Endothelial cell of umbilical vein (primary cell): ENCODE results near the gene STARD3NL. TPM values are rescaled to one million over a fixed set of nuclear protein-coding genes. Genes with fewer than 3 reads are reported as not detected.
A peak's percentile ranks its signal among the peaks of the same experiment; 100 is the strongest.

Experiments
- BruUV-seq: library from RNA; stranded (reverse); fragments of 400-500 nt; replicated peaks from 2 replicates; lab custom pipeline; 2021; lab: Mats Ljungman, UMichigan
- CTCF ChIA-PET: fragments of 300-600, 350-600 bp; sonication (Branson Sonifier 250); formaldehyde crosslinking; loops from one replicate; lab custom pipeline; 2021; ENCODE audit warnings: antibody characterized with exemption, inconsistent platforms; lab: Charles Lee
- POLR2A ChIA-PET: fragments of 300-600, 350-600 bp; sonication (Branson Sonifier 250); formaldehyde crosslinking; loops from one replicate; lab custom pipeline; 2021; ENCODE audit warnings: antibody characterized with exemption, inconsistent platforms; lab: Charles Lee
- DNase-seq: peaks from one replicate; pipeline ENCODE4 v3.0.0-alpha.2; 2011; ENCODE audit warnings: low read depth, low spot score
- FAIRE-seq: peaks from 2 replicates; lab custom pipeline; 2011; peaks lifted over from hg19 to GRCh38; lab: Jason Lieb, UNC
- H2AFZ ChIP-seq: 2 replicates; pipeline ENCODE4 v1.6.0; 2012; ENCODE audit warnings: low read depth, low read length, control low read depth, inconsistent platforms
- H3K27ac ChIP-seq: 2 replicates; pipeline ENCODE4 v1.5.1; 2011; ENCODE audit warnings: low read depth, mild to moderate bottlenecking, control low read depth, low read length, moderate library complexity; ENCODE audit not compliant: insufficient read depth
- H3K27me3 ChIP-seq, 2 experiments: 2 replicates each; pipeline versions ENCODE4 v1.6.0 to v1.6.1; 2011; ENCODE audit warnings: low read length in 2 of 2, mixed read lengths in 1 of 2; ENCODE audit not compliant: control insufficient read depth in 2 of 2, insufficient read depth in 2 of 2
- H3K36me3 ChIP-seq, 2 experiments: 2 replicates in 1 of 2; 3 replicates in 1 of 2; pipeline ENCODE4 v1.5.1; 2011; ENCODE audit warnings: low read length in 2 of 2, mild to moderate bottlenecking in 1 of 2, moderate library complexity in 1 of 2; ENCODE audit not compliant: control insufficient read depth in 2 of 2, insufficient read depth in 2 of 2; ENCODE audit errors: extremely low read depth in 1 of 2
- H3K4me1 ChIP-seq: 3 replicates; pipeline ENCODE4 v1.5.1; 2011; ENCODE audit warnings: mild to moderate bottlenecking, low read length; ENCODE audit not compliant: control insufficient read depth, insufficient read depth; ENCODE audit errors: extremely low read depth
- H3K4me2 ChIP-seq: 2 replicates; pipeline ENCODE4 v1.6.1; 2011; ENCODE audit warnings: low read length, control low read depth, mixed read lengths; ENCODE audit not compliant: insufficient read depth
- H3K4me3 ChIP-seq, 3 experiments: fragments of 200-600 bp in 1 of 3; sonication (generic), shearing (Covaris generic) in 1 of 3; replicated peaks in 1 of 3; 2 replicates each; pipeline ENCODE4 v1.5.1; 2011 to 2016; ENCODE audit warnings: control low read depth in 3 of 3, low read length in 3 of 3, mild to moderate bottlenecking in 2 of 3, inconsistent platforms in 1 of 3, low read depth in 1 of 3, moderate library complexity in 1 of 3; ENCODE audit not compliant: insufficient read depth in 1 of 3
- H3K79me2 ChIP-seq: 2 replicates; pipeline ENCODE4 v1.6.0; 2012; ENCODE audit warnings: low read length, inconsistent platforms; ENCODE audit not compliant: control insufficient read depth, insufficient read depth
- H3K9ac ChIP-seq: replicated peaks from 2 replicates; pipeline ENCODE3; 2011; ENCODE audit warnings: low read length, control low read depth; ENCODE audit not compliant: insufficient read depth; ENCODE audit errors: extremely low read depth
- H3K9me1 ChIP-seq: replicated peaks from 3 replicates; pipeline ENCODE4 v1.6.0; 2011; ENCODE audit warnings: mild to moderate bottlenecking, low read length; ENCODE audit not compliant: control insufficient read depth, insufficient read depth; ENCODE audit errors: extremely low read depth
- H3K9me3 ChIP-seq: replicated peaks from 2 replicates; pipeline ENCODE4 v1.5.1; 2012; ENCODE audit warnings: low read length, inconsistent platforms; ENCODE audit not compliant: control insufficient read depth, insufficient read depth
- H4K20me1 ChIP-seq: replicated peaks from 2 replicates; pipeline ENCODE3; 2011; ENCODE audit warnings: mild to moderate bottlenecking, low read length; ENCODE audit not compliant: control insufficient read depth, insufficient read depth; ENCODE audit errors: extremely low read depth
- CTCF ChIP-seq, 2 donors: IDR thresholded peaks; 1 replicate in 1 of 2; 2 replicates in 1 of 2; pipeline ENCODE4 v1.5.1; 2011; ENCODE audit warnings: low read length in 2 of 2, mild to moderate bottlenecking in 2 of 2, moderate library complexity in 2 of 2, control low read depth in 1 of 2, inconsistent platforms in 1 of 2, low read depth in 1 of 2; ENCODE audit not compliant: insufficient read depth in 1 of 2; ENCODE audit errors: extremely low read depth in 1 of 2
- EZH2 ChIP-seq: IDR thresholded peaks from 2 replicates; pipeline ENCODE4 v1.6.1; 2012; ENCODE audit warnings: borderline replicate concordance, low read depth, mild to moderate bottlenecking, moderate library complexity, low read length, inconsistent platforms; ENCODE audit not compliant: severe bottlenecking
- FOS ChIP-seq: IDR thresholded peaks from 2 replicates; pipeline ENCODE4 v1.6.1; 2011; ENCODE audit warnings: mild to moderate bottlenecking, low read length, moderate library complexity, borderline replicate concordance; ENCODE audit not compliant: insufficient read depth
- GATA2 ChIP-seq: IDR thresholded peaks from 2 replicates; pipeline ENCODE4 v1.7.0; 2011; ENCODE audit warnings: low read depth, mild to moderate bottlenecking, moderate library complexity, mixed read lengths, low read length; ENCODE audit not compliant: insufficient read length, insufficient read depth
- JUN ChIP-seq: IDR thresholded peaks from 2 replicates; pipeline ENCODE4 v1.6.1; 2011; ENCODE audit warnings: borderline replicate concordance, low read depth; ENCODE audit not compliant: insufficient read length, insufficient read depth
- MYC ChIP-seq: IDR thresholded peaks from one replicate; pipeline ENCODE4 v1.6.1; 2011; ENCODE audit warnings: mild to moderate bottlenecking, low read depth, low read length
- POLR2A ChIP-seq: IDR thresholded peaks from 2 replicates; pipeline ENCODE4 v1.6.1; 2012; ENCODE audit warnings: low read depth, mild to moderate bottlenecking, control low read depth, low read length
- POLR2AphosphoS5 ChIP-seq: IDR thresholded peaks from 2 replicates; pipeline ENCODE4 v1.6.1; 2012; ENCODE audit warnings: low read depth, mild to moderate bottlenecking, control low read depth, low read length, moderate library complexity; ENCODE audit not compliant: insufficient read depth
- dilution Hi-C: fragments of 300-500 bp; cut with MboI; formaldehyde crosslinking; loops from one replicate; pipeline ENCODE4 v1.15.0; 2019; ENCODE audit warnings: low sequenced_read_pairs; ENCODE audit not compliant: extremely low pct_ligation_motif_present
- intact Hi-C: fragments of 100-400 bp; cut with micrococcal nuclease; formaldehyde crosslinking; loops from one replicate; pipeline ENCODE4 v1.10.0; 2022
- polyA plus RNA-seq, 4 experiments: library from polyadenylated mRNA; depleted of rRNA in 3 of 4; stranded (reverse) in 3 of 4; unstranded in 1 of 4; fragments of >200 nt; gene quantifications; 2 replicates each; pipeline versions ENCODE4 v1.2.1 to v1.2.3, GENCODE V29; 2011 to 2012; ENCODE audit warnings: missing spikeins in 1 of 4
- total RNA-seq: library from RNA; stranded (reverse); gene quantifications from 2 replicates; pipeline ENCODE4 v1.2.3, GENCODE V29; 2021
- TF ChIP-seq, protein P1 (sequence below): IDR thresholded peaks from 2 replicates; pipeline ENCODE4 v1.6.1; 2011; ENCODE audit not compliant: insufficient read depth, insufficient read length

The STARD3NL gene
- total and polyA plus RNA-seq, 2 donors (not counting 3 experiments of a cell fraction or from before 2014, with no cell fraction given), result 52.8 to 73.6 TPM

DNA sequence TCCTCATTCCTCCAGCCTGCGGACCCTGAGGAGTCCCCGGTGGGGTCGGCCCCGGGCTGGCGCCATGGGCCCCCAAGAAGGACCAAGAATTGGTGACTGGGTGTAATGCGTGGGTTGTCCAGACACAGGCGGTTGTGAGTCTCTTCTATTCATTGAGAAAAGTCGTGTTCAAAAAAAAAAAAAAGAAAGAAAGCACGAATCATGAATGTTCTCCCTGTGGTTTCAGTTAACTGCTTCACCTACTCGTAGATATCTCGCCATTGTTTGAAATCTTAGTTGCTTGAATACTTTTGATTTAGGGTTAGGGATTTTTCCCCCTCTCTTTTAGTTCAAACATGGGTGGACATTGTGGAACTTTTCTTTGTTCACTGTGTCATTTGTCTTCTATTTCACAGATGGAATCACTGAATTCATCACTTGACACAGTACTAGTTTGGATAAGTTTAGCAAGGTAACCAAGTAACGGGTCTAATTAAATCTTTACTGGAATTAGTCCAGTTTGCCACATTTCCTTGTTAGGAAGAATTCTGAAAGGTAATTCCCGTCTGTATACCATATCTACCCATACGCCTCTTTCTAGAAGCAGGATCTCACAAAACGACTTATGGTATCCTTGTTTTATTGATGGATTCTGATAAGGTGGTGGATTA is 775 bp downstream of the STARD3NL start:
- DNase-seq (no peak), FAIRE-seq (no peak)
- Histone ChIP-seq H3K79me2 (peaks cover 52% of the 10 kb centered on the region), H3K27me3 (peaks cover 0 to 11% of the 10 kb centered on the region in 2 experiments), H3K9ac (peak overlapping the region; percentile 88), H3K4me2 (peak overlapping the region; percentile 94), H4K20me1 (peaks cover 3% of the 10 kb centered on the region), H3K4me1 (peaks cover 34% of the 10 kb centered on the region), H3K4me3 (peak overlapping the region; percentile 78 to 88 (median 85)), H3K9me3 (no peaks in the 10 kb centered on the region), H3K27ac (peak overlapping the region; percentile 88), H3K36me3 (peaks cover 0 to 5% of the 10 kb centered on the region in 2 experiments), H2AFZ (peak overlapping the region; percentile 79), H3K9me1 (no peaks in the 10 kb centered on the region)
- intact Hi-C loops, result loop anchor here (1.0 to 2.0 kb wide), 4 partner anchors 17 to 140 kb away; no protein-coding TSS in a partner anchor
- POLR2A ChIA-PET, result interaction anchor here (1.2 to 1.4 kb wide), 2 partner anchors 18 to 37 kb away, joined by 4 to 9 read pairs; no protein-coding TSS in a partner anchor
- TF ChIP-seq, protein P1, sequence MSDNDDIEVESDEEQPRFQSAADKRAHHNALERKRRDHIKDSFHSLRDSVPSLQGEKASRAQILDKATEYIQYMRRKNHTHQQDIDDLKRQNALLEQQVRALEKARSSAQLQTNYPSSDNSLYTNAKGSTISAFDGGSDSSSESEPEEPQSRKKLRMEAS, result no peak
- TF ChIP-seq POLR2A (no peak), GATA2 (no peak), POLR2AphosphoS5 (no peak), JUN (no peak), FOS (no peak), EZH2 (no peak), MYC (no peak), CTCF (IDR thresholded peaks at IDR 0.05; ENCODE audit: extremely low read depth in 1 of 2, insufficient read depth in 1 of 2, low read depth in 1 of 2, low read length in 2 of 2) (no peak)
- dilution Hi-C loops, result no loop called here
- TSS peak; percentile 49 for BruUV-seq
- CTCF ChIA-PET, result interaction anchor here (1.0 to 5.7 kb wide), 6 partner anchors 13 to 167 kb away, joined by 3 to 62 read pairs (median 17); no protein-coding TSS in a partner anchor
